B cell (primary cell): Measurements from ENCODE around the gene SPATA2L. TPM values are rescaled to one million over a fixed set of nuclear protein-coding genes. Genes with fewer than 3 reads are reported as not detected.
"Not testable (repeated sequence)": the region's sequence is repeated elsewhere in the genome, so short reads cannot be mapped to it uniquely, and the experiment has no call there.

Source experiments
- ATAC-seq: fragments of 200-7000 bp; cut with Tn5 transposase; one replicate; pipeline ENCODE4 v1.10.0; 2021; ENCODE audit warnings: low read depth, mild to moderate bottlenecking, moderate number of reproducible peaks, moderate library complexity
- CTCF ChIA-PET: fragments of 350-600 bp; sonication (Branson Sonifier 250); formaldehyde crosslinking; loops from one replicate; lab custom pipeline; 2021; ENCODE audit warnings: antibody characterized with exemption, inconsistent platforms; lab: Charles Lee
- POLR2A ChIA-PET: fragments of 350-600 bp; sonication (Branson Sonifier 250); formaldehyde crosslinking; loops from one replicate; lab custom pipeline; 2021; ENCODE audit warnings: antibody characterized with exemption; lab: Charles Lee
- DNase-seq: peaks from one replicate; pipeline ENCODE4 v3.0.0; 2013
- H2AFZ ChIP-seq: 2 replicates; pipeline ENCODE4 v1.6.1; 2012; ENCODE audit warnings: mild to moderate bottlenecking, low read depth, low read length; ENCODE audit not compliant: insufficient read depth, poor library complexity, severe bottlenecking
- H3K27ac ChIP-seq, 2 donors: 1 replicate in 1 of 2; 2 replicates in 1 of 2; pipeline ENCODE4 v1.5.1; 2012 to 2013; ENCODE audit warnings: low read length in 2 of 2, mild to moderate bottlenecking in 2 of 2, moderate library complexity in 1 of 2
- H3K27me3 ChIP-seq, 4 experiments: fragments of 200-600 bp in 1 of 4; sonication (generic) in 1 of 4; replicated peaks in 1 of 4; 1 replicate in 2 of 4; 2 replicates in 2 of 4; pipeline versions ENCODE4 v1.6.1 to v1.7.0; 2013 to 2016; ENCODE audit warnings: low read length in 3 of 4, mild to moderate bottlenecking in 2 of 4, mixed read lengths in 1 of 4, moderate library complexity in 1 of 4; ENCODE audit not compliant: insufficient read depth in 4 of 4, control insufficient read depth in 3 of 4; ENCODE audit errors: control extremely low read depth in 1 of 4
- H3K36me3 ChIP-seq, 2 experiments: replicated peaks in 1 of 2; 1 replicate in 1 of 2; 2 replicates in 1 of 2; pipeline versions ENCODE4 v1.6.1 to v1.7.1; 2013; ENCODE audit warnings: low read length in 1 of 2; ENCODE audit not compliant: insufficient read depth in 2 of 2, control insufficient read depth in 1 of 2; ENCODE audit errors: control extremely low read depth in 1 of 2, extremely low read depth in 1 of 2
- H3K4me1 ChIP-seq, 2 donors: fragments of 200-600 bp in 1 of 2; sonication (generic) in 1 of 2; 1 replicate in 1 of 2; 2 replicates in 1 of 2; pipeline versions ENCODE4 v1.5.1 to v1.6.1; 2013 to 2017; ENCODE audit warnings: low read length in 2 of 2; ENCODE audit not compliant: control insufficient read depth in 2 of 2, insufficient read depth in 2 of 2
- H3K4me2 ChIP-seq: replicated peaks from 2 replicates; pipeline ENCODE3; 2012; ENCODE audit warnings: mild to moderate bottlenecking, low read depth, low read length; ENCODE audit not compliant: poor library complexity, severe bottlenecking
- H3K4me3 ChIP-seq, 5 experiments: fragments of 200-600 bp in 1 of 5; sonication (generic) in 1 of 5; 1 replicate in 3 of 5; 2 replicates in 2 of 5; pipeline versions ENCODE4 v1.5.1 to v1.7.0; 2011 to 2016; ENCODE audit warnings: low read length in 4 of 5, mild to moderate bottlenecking in 4 of 5, low read depth in 2 of 5, control low read depth in 1 of 5, moderate library complexity in 1 of 5; ENCODE audit not compliant: insufficient read depth in 1 of 5; ENCODE audit errors: control extremely low read depth in 1 of 5, extremely low read depth in 1 of 5
- H3K79me2 ChIP-seq: fragments of 200-600 bp; sonication (generic); one replicate; pipeline ENCODE4 v1.6.0; 2016; ENCODE audit warnings: low read length; ENCODE audit not compliant: control insufficient read depth, insufficient read depth
- H3K9ac ChIP-seq: fragments of 200-600 bp; sonication (generic); 2 replicates; pipeline ENCODE4 v1.6.1; 2017; ENCODE audit warnings: mild to moderate bottlenecking, low read length, moderate library complexity
- H3K9me3 ChIP-seq, 3 donors: one replicate each; pipeline versions ENCODE4 v1.6.1 to v1.7.1; 2013; ENCODE audit warnings: low read length in 2 of 3; ENCODE audit not compliant: control insufficient read depth in 2 of 3, insufficient read depth in 1 of 3; ENCODE audit errors: control extremely low read depth in 1 of 3
- H4K20me1 ChIP-seq: 2 replicates; pipeline ENCODE4 v1.6.0; 2012; ENCODE audit warnings: mild to moderate bottlenecking, low read length; ENCODE audit not compliant: insufficient read depth, control insufficient read depth, poor library complexity, severe bottlenecking
- H3K27ac Mint-ChIP-seq: one replicate; pipeline ENCODE4 v1.8.0; 2021; ENCODE audit warnings: mixed read lengths
- H3K27me3 Mint-ChIP-seq: one replicate; pipeline ENCODE4 v1.8.0; 2021; ENCODE audit warnings: mixed read lengths
- H3K4me1 Mint-ChIP-seq: one replicate; pipeline ENCODE4 v1.8.0; 2021; ENCODE audit warnings: mixed read lengths
- H3K4me3 Mint-ChIP-seq: one replicate; pipeline ENCODE4 v1.8.0; 2021; ENCODE audit warnings: mixed read lengths
- H3K9me3 Mint-ChIP-seq: one replicate; pipeline ENCODE4 v1.8.0; 2022; ENCODE audit warnings: mixed read lengths; ENCODE audit not compliant: insufficient read depth
- CTCF ChIP-seq: fragments of 200-600 bp; IDR thresholded peaks from one replicate; pipeline ENCODE4 v1.8.0; 2022; ENCODE audit warnings: antibody characterized with exemption, mild to moderate bottlenecking
- EZH2 ChIP-seq: IDR thresholded peaks from 2 replicates; pipeline ENCODE4 v1.6.1; 2012; ENCODE audit warnings: borderline replicate concordance, low read depth, mild to moderate bottlenecking, moderate library complexity, low read length; ENCODE audit not compliant: insufficient read depth, poor library complexity, severe bottlenecking
- WGBS: methylation state at CpG from one replicate; pipeline ENCODE4 v1.1.5; 2013; ENCODE audit warnings: missing lambda C conversion rate; ENCODE audit not compliant: insufficient coverage; 5-methylcytosine and 5-hydroxymethylcytosine counted together
- intact Hi-C: fragments of 100-400 bp; cut with micrococcal nuclease; formaldehyde crosslinking; loops from one replicate; pipeline ENCODE4 v1.10.0; 2022
- polyA plus RNA-seq: library from polyadenylated mRNA; depleted of rRNA; stranded (reverse); fragments of >200 nt; gene quantifications from 2 replicates; pipeline ENCODE4 v1.2.3, GENCODE V29; 2012
- total RNA-seq, 2 donors: library from RNA; stranded (reverse); fragments of 120-200 nt in 1 of 2; gene quantifications; 1 replicate in 1 of 2; 2 replicates in 1 of 2; pipeline versions ENCODE4 v1.2.3 to v1.2.4, GENCODE V29; 2013 to 2022

Gene SPATA2L
- total and polyA plus RNA-seq, 2 donors (not counting 1 experiment from before 2014, with no cell fraction given) = 16.4 to 32.1 TPM

- TF ChIP-seq EZH2 (no peak), CTCF (no peak)
Observed at GRCh38 chr16:89690392-89690901, 11.1 kb downstream of the SPATA2L start.

GRCh38 chr16:89689621-89690020 is 11.9 kb downstream of the SPATA2L start:
- H3K4me2 ChIP-seq, H3K4me3 ChIP-seq, H3K27ac Mint-ChIP-seq, ATAC-seq, H3K4me3 Mint-ChIP-seq, H3K27ac ChIP-seq, H2AFZ ChIP-seq, DNase-seq, H3K9me3 Mint-ChIP-seq, H3K9ac ChIP-seq, H3K27me3 ChIP-seq, POLR2A ChIA-PET, H3K27me3 Mint-ChIP-seq, H3K9me3 ChIP-seq: not testable (repeated sequence)
- peaks cover 7 to 22% of the 10 kb centered on the region in 2 donors for H3K4me1 ChIP-seq
- CTCF ChIA-PET = interaction anchor here (0.7 kb wide), 1 partner anchor 111 kb away, joined by 4 read pairs; no protein-coding TSS in a partner anchor
- 67% methylated on average over 1 of the region's 4 CpGs for WGBS
- peaks cover 13% of the 10 kb centered on the region for H4K20me1 ChIP-seq
- H3K79me2 ChIP-seq = peaks cover 32% of the 10 kb centered on the region
- intact Hi-C loops = loop anchor here (5.0 kb wide), 2 partner anchors 33 to 127 kb away; partner anchors contain the start of genes RPL13, VPS9D1 and ZNF276
- peaks cover 18% of the 10 kb centered on the region for H3K4me1 Mint-ChIP-seq
- peaks cover 2 to 35% of the 10 kb centered on the region in 2 experiments for H3K36me3 ChIP-seq

More at GRCh38 chr16:89690392-89690901, 11.1 kb downstream of the SPATA2L start:
- ATAC-seq = no peak
- H3K36me3 ChIP-seq = peaks cover 2 to 35% of the 10 kb centered on the region in 2 experiments
- H3K4me3 ChIP-seq = no peak overlapping the region
- intact Hi-C loops = no loop called here
- CTCF ChIA-PET = no interaction called here
- H3K79me2 ChIP-seq = peaks cover 32% of the 10 kb centered on the region
- H3K9ac ChIP-seq = no peak overlapping the region
- Mint-ChIP-seq H3K27me3 (no peaks in the 10 kb centered on the region), H3K4me1 (peaks cover 18% of the 10 kb centered on the region), H3K4me3 (no peak overlapping the region), H3K9me3 (no peaks in the 10 kb centered on the region), H3K27ac (no peak overlapping the region)
- DNase-seq = peak; percentile 11
- peaks cover 20% of the 10 kb centered on the region for H4K20me1 ChIP-seq
- WGBS = 96% methylated on average over 16 of the region's 16 CpGs
- H3K27me3 ChIP-seq = no peaks in the 10 kb centered on the region
- H3K27ac ChIP-seq = no peak overlapping the region
- no peak overlapping the region for H3K4me2 ChIP-seq
- POLR2A ChIA-PET = no interaction called here
- H2AFZ ChIP-seq = no peak overlapping the region
- H3K4me1 ChIP-seq = peaks cover 7 to 22% of the 10 kb centered on the region in 2 donors
- no peaks in the 10 kb centered on the region for H3K9me3 ChIP-seq
